ENCODE measurements around the gene PDLIM1. TPM values are rescaled to one million over a fixed set of nuclear protein-coding genes. Genes with fewer than 3 reads are reported as not detected.
A peak's percentile ranks its signal among the peaks of the same experiment; 100 is the strongest.

The PDLIM1 gene
- polyA plus RNA-seq, 1 donor: 334 TPM

DNA sequence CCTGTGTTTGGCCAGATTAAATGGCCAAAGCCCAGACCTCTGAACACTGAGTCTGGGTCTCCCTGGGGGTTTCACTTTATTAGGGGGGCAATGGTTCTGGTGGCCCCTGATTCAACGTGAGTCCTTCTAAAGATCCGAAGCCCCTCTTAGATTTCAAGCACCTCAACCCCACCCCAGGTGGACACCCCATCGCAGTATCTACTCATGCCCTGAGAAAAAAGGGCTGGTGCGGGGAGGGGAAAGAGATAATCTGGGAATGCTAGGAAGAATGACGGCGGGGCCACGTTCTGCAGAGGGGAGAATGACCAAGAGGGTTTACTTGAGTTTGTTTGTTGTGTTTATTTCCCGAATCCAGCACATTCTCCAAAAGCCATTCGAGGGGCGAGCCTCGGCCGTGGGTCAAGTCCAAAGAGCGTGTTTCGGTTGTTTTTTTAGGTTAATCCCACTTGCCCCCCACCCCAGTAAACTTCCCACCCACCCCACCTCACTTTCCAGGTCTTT, 832 bp downstream of the PDLIM1 start:
- Histone ChIP-seq H3K4me1 (ENCODE audit: control insufficient read depth, insufficient read depth, low read length) (peaks cover 30% of the 10 kb centered on the region), H3K9me3 (ENCODE audit: control insufficient read depth, low read depth, low read length) (no peaks in the 10 kb centered on the region), H3K4me3 (ENCODE audit: low read length) (peak overlapping the region; percentile 93), H3K27me3 (ENCODE audit: control insufficient read depth, insufficient read depth, low read length) (no peaks in the 10 kb centered on the region), H3K36me3 (ENCODE audit: control insufficient read depth, insufficient read depth, low read length) (peaks cover 7% of the 10 kb centered on the region), H3K27ac (ENCODE audit: low read length) (peak overlapping the region; percentile 88)
- no peak for DNase-seq
- no CpG with 5 or more reads among the region's 14 CpGs for WGBS (ENCODE audit: insufficient coverage, low lambda C conversion rate)

DNA sequence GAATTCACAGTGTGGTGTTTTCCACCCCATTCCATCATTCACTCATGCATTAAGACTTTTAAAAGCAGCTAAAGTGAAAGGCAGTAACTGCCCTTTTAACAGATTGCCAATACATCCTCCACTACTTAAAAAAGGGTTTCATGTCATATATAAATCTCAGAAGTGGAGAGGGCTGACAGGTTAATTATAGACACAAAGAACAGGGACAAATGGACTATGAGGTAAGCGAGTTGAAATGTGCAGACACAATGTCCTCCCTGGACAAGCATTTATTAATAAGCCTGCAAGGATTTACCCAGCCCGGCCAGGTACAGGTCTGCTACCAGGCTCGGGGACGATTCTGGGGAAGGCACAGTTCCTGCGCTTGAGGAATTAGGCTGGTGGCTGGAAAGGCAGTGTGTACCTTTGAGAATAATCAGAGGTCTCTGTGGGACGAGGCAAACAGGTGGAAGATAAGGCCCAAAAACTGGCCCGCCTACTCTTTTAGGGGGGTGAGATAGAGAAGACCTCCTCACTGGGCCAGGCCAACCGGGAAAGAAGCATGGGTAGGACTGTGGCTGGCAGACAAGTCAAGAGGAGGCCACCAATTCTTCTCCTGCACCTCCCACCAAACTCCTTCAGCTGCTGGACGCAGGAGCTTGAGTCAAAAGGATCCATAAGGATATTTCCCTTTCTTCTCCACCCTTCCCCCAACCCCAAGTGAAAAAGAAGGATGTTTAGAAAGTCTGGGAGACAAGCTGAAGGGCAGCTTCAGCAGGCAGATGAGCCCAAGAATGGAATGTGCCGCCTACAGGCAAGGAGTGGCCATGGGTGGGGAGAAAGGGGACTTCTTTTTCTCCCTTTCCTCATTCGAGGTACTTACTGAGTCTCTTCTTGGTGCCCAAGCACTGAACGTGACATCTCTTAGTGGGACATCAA, 1.5 kb downstream of the PDLIM1 start:
- H3K4me1 ChIP-seq (ENCODE audit: control insufficient read depth, insufficient read depth, low read length): peaks cover 30% of the 10 kb centered on the region
- H3K9me3 ChIP-seq (ENCODE audit: control insufficient read depth, low read depth, low read length): no peaks in the 10 kb centered on the region
- H3K4me3 ChIP-seq (ENCODE audit: low read length): peak overlapping the region; percentile 93
- H3K27ac ChIP-seq (ENCODE audit: low read length): peak overlapping the region; percentile 88
- no CpG with 5 or more reads among the region's 12 CpGs for WGBS (ENCODE audit: insufficient coverage, low lambda C conversion rate)
- H3K36me3 ChIP-seq (ENCODE audit: control insufficient read depth, insufficient read depth, low read length): peaks cover 7% of the 10 kb centered on the region
- peak; percentile 66 to 78 for DNase-seq
- H3K27me3 ChIP-seq (ENCODE audit: control insufficient read depth, insufficient read depth, low read length): no peaks in the 10 kb centered on the region

DNA sequence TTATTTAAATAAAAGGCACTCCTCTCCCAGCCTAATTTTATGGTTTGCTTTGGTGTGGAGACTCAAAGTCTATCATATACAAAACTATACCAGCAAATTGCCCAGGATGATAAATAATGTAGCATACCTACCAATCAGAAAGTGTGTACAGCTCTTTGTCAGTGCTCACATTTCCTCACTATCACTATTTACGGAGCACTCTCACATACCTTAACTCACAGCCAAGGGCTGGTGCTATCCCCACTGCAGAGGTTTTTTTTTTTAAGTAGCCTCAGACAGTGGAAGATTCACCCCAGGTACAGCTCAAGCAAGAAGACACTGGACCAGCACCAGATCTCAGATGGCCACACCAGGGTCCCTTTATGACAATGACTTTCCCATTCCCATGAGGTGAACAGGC, 2.5 kb downstream of the PDLIM1 start:
- DNase-seq: peak in 1 of 2 donors; percentile 47
- peak overlapping the region; percentile 88 for H3K27ac ChIP-seq (ENCODE audit: low read length)
- WGBS (ENCODE audit: insufficient coverage, low lambda C conversion rate): no CpG with 5 or more reads among the region's 1 CpG
- H3K27me3 ChIP-seq (ENCODE audit: control insufficient read depth, insufficient read depth, low read length): no peaks in the 10 kb centered on the region
- H3K36me3 ChIP-seq (ENCODE audit: control insufficient read depth, insufficient read depth, low read length): peaks cover 7% of the 10 kb centered on the region
- H3K4me1 ChIP-seq (ENCODE audit: control insufficient read depth, insufficient read depth, low read length): peaks cover 28% of the 10 kb centered on the region
- no peaks in the 10 kb centered on the region for H3K9me3 ChIP-seq (ENCODE audit: control insufficient read depth, low read depth, low read length)
- H3K4me3 ChIP-seq (ENCODE audit: low read length): peak overlapping the region; percentile 93

GRCh38 chr10:95287281-95287680, 3.5 kb downstream of the PDLIM1 start:
- H3K36me3 ChIP-seq (ENCODE audit: control insufficient read depth, insufficient read depth, low read length): peaks cover 7% of the 10 kb centered on the region
- H3K27ac ChIP-seq (ENCODE audit: low read length): peak overlapping the region; percentile 88
- H3K27me3 ChIP-seq (ENCODE audit: control insufficient read depth, insufficient read depth, low read length): no peaks in the 10 kb centered on the region
- peaks cover 33% of the 10 kb centered on the region for H3K4me1 ChIP-seq (ENCODE audit: control insufficient read depth, insufficient read depth, low read length)
- H3K4me3 ChIP-seq (ENCODE audit: low read length): peak overlapping the region; percentile 7
- WGBS (ENCODE audit: insufficient coverage, low lambda C conversion rate): 100% methylated on average over 1 of the region's 3 CpGs
- peak in 1 of 2 donors; percentile 40 for DNase-seq
- H3K9me3 ChIP-seq (ENCODE audit: control insufficient read depth, low read depth, low read length): no peaks in the 10 kb centered on the region

GRCh38 chr10:95286707-95287106, 4.1 kb downstream of the PDLIM1 start:
- Histone ChIP-seq H3K4me3 (ENCODE audit: low read length) (no peak overlapping the region), H3K4me1 (ENCODE audit: control insufficient read depth, insufficient read depth, low read length) (peaks cover 37% of the 10 kb centered on the region)
- peak in 1 of 2 donors; percentile 45 for DNase-seq

DNA sequence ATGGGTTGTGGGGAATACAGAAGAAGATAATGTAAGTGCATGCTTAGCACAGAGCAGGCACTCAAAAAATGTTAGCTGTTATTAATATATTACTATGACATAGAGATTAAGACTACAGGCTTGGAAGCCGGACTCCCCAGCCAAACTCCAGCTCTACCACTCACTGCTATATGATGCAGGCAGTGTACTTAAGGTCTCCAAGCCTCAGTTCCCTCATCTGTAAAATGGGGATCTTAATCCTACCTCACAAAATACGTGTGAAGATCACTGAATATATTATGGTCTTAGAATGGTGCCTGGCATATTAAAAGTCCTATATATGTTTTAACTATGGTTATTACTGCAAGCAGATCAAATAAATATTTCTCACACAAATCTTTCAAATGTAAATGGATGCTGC, 5.2 kb downstream of the PDLIM1 start:
- H3K27me3 ChIP-seq (ENCODE audit: control insufficient read depth, insufficient read depth, low read length): no peaks in the 10 kb centered on the region
- H3K4me1 ChIP-seq (ENCODE audit: control insufficient read depth, insufficient read depth, low read length): peaks cover 47% of the 10 kb centered on the region
- peak overlapping the region; percentile 37 for H3K27ac ChIP-seq (ENCODE audit: low read length)
- H3K4me3 ChIP-seq (ENCODE audit: low read length): no peak overlapping the region
- peaks cover 7% of the 10 kb centered on the region for H3K36me3 ChIP-seq (ENCODE audit: control insufficient read depth, insufficient read depth, low read length)
- 80% methylated on average over 1 of the region's 2 CpGs for WGBS (ENCODE audit: insufficient coverage, low lambda C conversion rate)
- H3K9me3 ChIP-seq (ENCODE audit: control insufficient read depth, low read depth, low read length): no peaks in the 10 kb centered on the region
- DNase-seq: no peak

More at GRCh38 chr10:95286707-95287106, 4.1 kb downstream of the PDLIM1 start:
- no peaks in the 10 kb centered on the region for H3K27me3 ChIP-seq (ENCODE audit: control insufficient read depth, insufficient read depth, low read length)
- no CpG with 5 or more reads among the region's 1 CpG for WGBS (ENCODE audit: insufficient coverage, low lambda C conversion rate)
- H3K36me3 ChIP-seq (ENCODE audit: control insufficient read depth, insufficient read depth, low read length): peaks cover 7% of the 10 kb centered on the region
- peak overlapping the region; percentile 88 for H3K27ac ChIP-seq (ENCODE audit: low read length)
- no peaks in the 10 kb centered on the region for H3K9me3 ChIP-seq (ENCODE audit: control insufficient read depth, low read depth, low read length)

GRCh38 chr10:95284807-95285206, 6.0 kb downstream of the PDLIM1 start:
- WGBS (ENCODE audit: insufficient coverage, low lambda C conversion rate): 94% methylated on average over 2 of the region's 3 CpGs
- no peak overlapping the region for H3K4me3 ChIP-seq (ENCODE audit: low read length)
- no peaks in the 10 kb centered on the region for H3K9me3 ChIP-seq (ENCODE audit: control insufficient read depth, low read depth, low read length)
- peaks cover 7% of the 10 kb centered on the region for H3K36me3 ChIP-seq (ENCODE audit: control insufficient read depth, insufficient read depth, low read length)
- peak overlapping the region; percentile 37 for H3K27ac ChIP-seq (ENCODE audit: low read length)
- H3K27me3 ChIP-seq (ENCODE audit: control insufficient read depth, insufficient read depth, low read length): no peaks in the 10 kb centered on the region
- no peak for DNase-seq
- peaks cover 52% of the 10 kb centered on the region for H3K4me1 ChIP-seq (ENCODE audit: control insufficient read depth, insufficient read depth, low read length)

GRCh38 chr10:95282107-95282506, 8.7 kb downstream of the PDLIM1 start:
- H3K4me3 ChIP-seq (ENCODE audit: low read length): no peak overlapping the region
- WGBS (ENCODE audit: insufficient coverage, low lambda C conversion rate): no CpG with 5 or more reads among the region's 3 CpGs

DNA sequence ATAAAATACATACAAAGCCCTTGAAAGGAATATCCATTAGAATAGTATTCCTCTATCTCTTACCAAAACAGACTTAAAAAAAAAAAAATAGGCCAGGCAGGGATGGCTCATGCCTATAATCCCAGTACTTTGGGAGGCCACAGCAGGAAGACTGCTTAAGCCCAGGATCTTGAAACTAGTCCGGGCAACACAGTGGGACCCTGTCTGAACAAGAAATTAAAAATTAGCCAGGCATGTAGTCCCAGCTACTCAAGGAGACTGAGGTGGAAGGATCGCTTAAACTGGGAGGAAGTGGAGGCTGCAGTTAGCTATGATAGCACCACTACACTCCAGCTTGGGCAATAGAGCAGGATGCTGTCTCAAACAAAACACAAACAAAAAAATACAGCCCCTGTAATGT, 9.6 kb downstream of the PDLIM1 start:
- no peak for DNase-seq
- no peaks in the 10 kb centered on the region for H3K27me3 ChIP-seq (ENCODE audit: control insufficient read depth, insufficient read depth, low read length)
- no peaks in the 10 kb centered on the region for H3K9me3 ChIP-seq (ENCODE audit: control insufficient read depth, low read depth, low read length)
- H3K36me3 ChIP-seq (ENCODE audit: control insufficient read depth, insufficient read depth, low read length): peaks cover 4% of the 10 kb centered on the region
- peak overlapping the region; percentile 74 for H3K27ac ChIP-seq (ENCODE audit: low read length)
- no CpG with 5 or more reads among the region's 2 CpGs for WGBS (ENCODE audit: insufficient coverage, low lambda C conversion rate)
- H3K4me3 ChIP-seq (ENCODE audit: low read length): no peak overlapping the region
- H3K4me1 ChIP-seq (ENCODE audit: control insufficient read depth, insufficient read depth, low read length): peaks cover 65% of the 10 kb centered on the region

More at GRCh38 chr10:95282107-95282506, 8.7 kb downstream of the PDLIM1 start:
- peak in 1 of 2 donors; percentile 71 for DNase-seq
- no peaks in the 10 kb centered on the region for H3K9me3 ChIP-seq (ENCODE audit: control insufficient read depth, low read depth, low read length)
- H3K27me3 ChIP-seq (ENCODE audit: control insufficient read depth, insufficient read depth, low read length): no peaks in the 10 kb centered on the region
- H3K36me3 ChIP-seq (ENCODE audit: control insufficient read depth, insufficient read depth, low read length): peaks cover 7% of the 10 kb centered on the region
- peak overlapping the region; percentile 74 for H3K27ac ChIP-seq (ENCODE audit: low read length)
- peaks cover 64% of the 10 kb centered on the region for H3K4me1 ChIP-seq (ENCODE audit: control insufficient read depth, insufficient read depth, low read length)

- H3K27ac ChIP-seq (ENCODE audit: low read length): peak overlapping the region; percentile 74
- H3K9me3 ChIP-seq (ENCODE audit: control insufficient read depth, low read depth, low read length): no peaks in the 10 kb centered on the region
- H3K36me3 ChIP-seq (ENCODE audit: control insufficient read depth, insufficient read depth, low read length): peaks cover 4% of the 10 kb centered on the region
- no peak overlapping the region for H3K4me3 ChIP-seq (ENCODE audit: low read length)
- peaks cover 70% of the 10 kb centered on the region for H3K4me1 ChIP-seq (ENCODE audit: control insufficient read depth, insufficient read depth, low read length)
- peak in 1 of 2 donors; percentile 52 for DNase-seq
- no peaks in the 10 kb centered on the region for H3K27me3 ChIP-seq (ENCODE audit: control insufficient read depth, insufficient read depth, low read length)
- WGBS (ENCODE audit: insufficient coverage, low lambda C conversion rate): no CpG with 5 or more reads among the region's 2 CpGs
Measured at GRCh38 chr10:95280637-95281036, 10.2 kb downstream of the PDLIM1 start.
